HPDE6-E6E7 (cell line): ENCODE results near the gene TMED9.
A peak's percentile ranks its signal among the peaks of the same experiment; 100 is the strongest.

ENCODE experiments used
- DNase-seq: peaks from one replicate; pipeline ENCODE4 v3.0.0; 2011; ENCODE audit warnings: missing footprints; ENCODE audit errors: extremely low spot score

Gene TMED9

DNA sequence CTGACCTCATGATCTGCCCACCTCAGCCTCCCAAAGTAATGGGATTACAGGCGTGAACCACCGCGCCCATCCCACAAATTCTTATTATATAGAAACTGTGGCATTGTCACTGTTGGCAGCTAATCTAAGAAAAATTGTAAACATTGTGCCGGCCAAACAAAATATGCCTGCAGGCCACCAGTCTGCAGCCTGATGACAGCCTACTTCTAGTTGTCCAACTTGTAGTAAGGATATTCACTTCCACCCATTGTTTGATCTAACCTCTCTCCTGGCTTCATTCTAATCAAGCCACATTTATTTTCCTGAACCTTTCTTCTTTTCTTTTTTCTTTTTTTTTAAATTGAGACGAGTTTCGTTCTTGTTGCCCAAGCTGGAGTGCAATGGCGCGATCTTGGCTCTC lies 13.7 kb upstream of the TMED9 start:
- DNase-seq = no peak

DNA sequence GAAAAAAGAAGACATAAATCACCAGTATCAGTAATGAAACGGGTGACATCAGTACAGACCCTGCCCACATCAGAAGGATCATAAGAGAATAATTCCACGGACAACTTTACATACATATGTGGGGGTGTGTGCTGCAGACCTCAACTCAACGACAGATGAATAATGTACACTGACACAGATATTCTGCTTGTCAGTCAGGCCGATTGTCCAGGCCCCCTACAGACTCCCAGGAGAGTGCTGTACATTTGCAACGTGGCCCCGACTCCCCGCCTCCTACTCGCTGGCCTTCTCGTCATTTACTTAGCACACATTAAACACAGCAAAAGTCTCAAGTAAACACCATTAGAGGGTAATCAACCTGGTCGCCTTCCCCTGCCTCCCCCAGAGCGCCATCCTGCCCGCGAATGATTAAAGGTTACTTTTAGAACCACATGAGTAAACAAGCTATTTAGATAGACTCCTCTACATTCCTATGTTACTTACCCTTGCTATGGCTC lies 3.5 kb upstream of the TMED9 start:
- DNase-seq = no peak

DNA sequence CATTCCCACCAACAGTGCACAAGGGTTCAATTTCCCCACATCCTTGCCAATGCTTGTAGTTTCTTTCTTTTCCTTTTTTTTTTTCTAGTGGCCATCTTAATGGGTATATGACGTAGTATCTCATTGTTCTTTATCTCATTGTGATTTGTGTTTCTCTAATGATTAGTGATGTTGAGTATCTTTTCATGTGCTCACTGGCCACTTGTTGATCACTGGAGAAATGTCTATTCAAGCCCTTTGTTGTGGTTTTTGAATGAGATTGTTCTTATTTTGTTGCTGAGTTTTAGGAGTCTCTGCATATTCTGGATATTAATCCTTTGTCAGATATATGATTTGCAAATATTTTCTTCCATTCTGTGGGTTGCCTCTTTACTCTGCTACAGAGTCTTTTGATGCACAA lies 1.6 kb upstream of the TMED9 start:
- DNase-seq = no peak

DNA sequence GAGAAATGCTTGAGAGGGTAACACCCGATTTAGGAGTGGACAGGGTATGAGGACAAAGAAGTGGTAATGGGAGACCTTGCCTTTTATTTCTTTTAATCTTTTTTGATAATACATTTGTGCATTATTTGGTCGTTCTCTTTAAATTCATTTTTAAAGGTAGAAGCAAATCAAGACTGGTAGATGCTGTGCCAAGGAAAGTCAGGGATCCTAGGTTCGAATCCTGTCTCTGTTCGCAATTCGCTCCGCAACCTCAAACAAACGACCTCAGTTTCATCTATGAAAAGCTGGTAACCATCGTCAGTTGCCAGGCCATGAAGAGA lies 353 bp upstream of the TMED9 start:
- DNase-seq = no peak

DNA sequence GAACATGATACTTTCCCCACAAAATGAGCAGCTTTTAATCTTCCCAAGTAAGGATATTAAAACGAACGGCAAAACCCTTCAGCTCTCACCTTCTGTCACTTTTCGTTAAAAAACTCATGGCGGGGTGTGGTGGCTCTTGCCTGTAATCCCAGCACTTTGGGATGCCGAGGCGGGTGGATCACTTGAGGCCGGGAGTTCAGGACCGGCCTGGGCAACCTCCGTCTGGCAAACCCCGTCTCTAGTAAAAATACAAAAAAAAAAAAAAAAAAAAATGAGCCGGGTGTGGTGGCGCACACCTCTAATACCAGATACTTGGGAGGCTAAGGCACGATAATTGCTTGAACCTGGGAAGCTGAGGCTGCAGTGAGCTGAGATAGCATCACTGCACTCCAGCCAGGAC lies 902 bp downstream of the TMED9 start:
- DNase-seq = no peak

DNA sequence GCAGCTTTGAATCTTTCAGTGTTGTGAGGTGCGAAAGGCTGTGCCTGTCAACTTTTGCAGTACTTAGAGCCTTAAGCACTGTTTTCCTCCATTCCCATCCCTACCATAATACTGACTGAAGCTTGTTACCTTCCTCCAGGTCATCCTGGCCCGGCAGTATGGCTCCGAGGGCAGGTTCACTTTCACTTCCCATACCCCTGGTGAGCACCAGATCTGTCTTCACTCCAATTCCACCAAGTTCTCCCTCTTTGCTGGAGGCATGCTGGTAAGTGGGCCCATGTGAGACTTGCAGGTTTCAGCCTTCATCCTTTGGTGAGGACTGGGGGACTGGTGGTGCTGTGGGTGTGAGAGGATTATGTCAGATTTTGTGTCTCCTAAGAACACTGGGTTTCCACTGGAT lies 1.5 kb downstream of the TMED9 start:
- no peak for DNase-seq

DNA sequence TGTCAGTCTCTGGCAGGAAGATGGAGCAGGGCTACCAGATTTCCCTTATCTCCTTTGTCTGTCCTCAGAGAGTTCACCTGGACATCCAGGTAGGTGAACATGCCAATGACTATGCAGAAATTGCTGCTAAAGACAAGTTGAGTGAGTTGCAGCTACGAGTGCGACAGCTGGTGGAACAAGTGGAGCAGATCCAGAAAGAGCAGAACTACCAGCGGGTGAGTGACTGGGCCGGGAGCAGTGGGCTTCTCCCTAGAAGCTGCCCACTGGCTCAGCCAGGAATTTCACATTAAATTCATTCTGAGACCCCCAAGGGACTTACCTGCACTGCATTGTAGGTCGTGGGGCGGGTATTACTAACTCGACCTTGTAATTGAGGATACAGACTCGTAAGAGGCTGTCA lies 2.1 kb downstream of the TMED9 start:
- no peak for DNase-seq

DNA sequence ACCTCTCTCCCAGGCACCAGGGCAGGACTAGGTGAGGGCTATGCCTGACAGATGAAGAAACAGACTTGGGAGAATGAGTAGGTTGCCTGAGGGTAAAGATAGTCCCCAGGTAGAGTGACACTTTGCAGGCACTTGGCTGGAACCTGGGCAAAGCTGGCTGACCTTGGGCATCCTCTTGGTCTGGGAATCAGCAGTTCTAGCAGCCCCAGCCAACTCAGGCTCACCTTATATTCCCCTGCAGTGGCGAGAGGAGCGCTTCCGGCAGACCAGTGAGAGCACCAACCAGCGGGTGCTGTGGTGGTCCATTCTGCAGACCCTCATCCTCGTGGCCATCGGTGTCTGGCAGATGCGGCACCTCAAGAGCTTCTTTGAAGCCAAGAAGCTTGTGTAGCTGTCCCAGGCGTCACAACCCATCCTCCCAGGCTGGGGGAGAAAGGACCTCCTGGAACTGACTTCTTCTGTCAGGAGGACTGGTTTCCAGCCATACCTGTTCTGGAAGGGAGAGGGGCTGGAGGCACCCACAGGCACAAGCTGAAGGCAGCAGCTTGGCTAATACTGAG lies 3.1 kb downstream of the TMED9 start:
- DNase-seq = no peak

DNA sequence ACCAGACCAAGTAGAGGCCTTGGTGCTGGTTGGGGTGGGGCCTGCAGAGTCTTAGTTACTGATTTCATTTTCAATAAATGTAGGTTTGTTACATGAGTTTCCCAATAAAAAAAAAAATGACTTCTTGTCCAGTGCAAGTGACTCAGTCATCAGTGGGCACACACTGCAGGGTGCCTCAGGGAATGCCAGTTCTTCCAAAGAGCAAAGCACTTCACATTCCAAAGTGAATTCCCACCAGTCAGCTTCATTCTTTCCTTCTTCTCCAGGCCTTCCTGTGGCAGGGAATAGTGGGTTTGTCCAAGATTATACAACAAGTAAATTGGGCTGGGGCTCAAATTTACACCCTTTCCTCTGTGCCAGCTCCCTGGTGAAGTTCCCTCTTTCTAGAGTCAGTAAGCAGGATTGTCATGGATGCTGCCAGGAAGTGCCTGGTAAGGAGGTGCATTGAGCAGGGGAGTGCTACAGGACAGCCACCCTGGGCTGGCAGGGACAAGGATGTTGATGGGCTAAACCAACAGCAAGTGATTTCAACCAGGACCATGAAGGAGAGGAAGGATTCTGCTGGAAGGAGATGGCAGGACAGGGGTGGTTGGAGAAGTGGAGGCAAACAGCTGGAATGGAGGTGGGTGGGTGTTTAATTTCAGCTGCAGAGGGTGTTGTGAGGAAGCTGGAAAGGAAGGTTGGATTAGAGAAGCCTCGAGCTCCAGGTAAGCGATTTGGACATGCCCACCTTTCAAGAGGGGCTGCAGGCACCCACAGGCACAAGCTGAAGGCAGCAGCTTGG lies 4.2 kb downstream of the TMED9 start:
- no peak for DNase-seq

DNA sequence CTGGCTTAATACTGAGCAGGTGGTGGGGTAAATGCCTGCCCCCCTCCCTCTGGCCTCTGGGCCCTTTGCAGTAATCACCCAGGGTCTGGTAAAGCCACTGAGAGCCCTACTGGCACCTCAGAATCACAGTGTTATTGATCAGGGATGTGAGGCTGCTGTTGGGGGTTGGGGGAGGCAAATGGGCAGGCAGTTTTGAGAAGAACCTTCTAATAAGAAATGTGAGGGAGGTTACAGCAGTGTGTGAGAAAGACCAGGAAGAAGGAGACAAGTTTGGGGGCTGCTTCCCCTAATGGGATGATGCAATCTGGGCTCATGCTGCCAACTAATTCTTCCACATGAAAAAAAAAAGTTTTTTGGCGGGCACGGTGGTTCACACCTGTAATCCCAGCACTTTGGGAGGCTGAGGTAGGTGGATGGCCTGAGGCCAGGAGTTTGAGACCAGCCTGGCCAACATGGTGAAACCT lies 4.8 kb downstream of the TMED9 start:
- no peak for DNase-seq

DNA sequence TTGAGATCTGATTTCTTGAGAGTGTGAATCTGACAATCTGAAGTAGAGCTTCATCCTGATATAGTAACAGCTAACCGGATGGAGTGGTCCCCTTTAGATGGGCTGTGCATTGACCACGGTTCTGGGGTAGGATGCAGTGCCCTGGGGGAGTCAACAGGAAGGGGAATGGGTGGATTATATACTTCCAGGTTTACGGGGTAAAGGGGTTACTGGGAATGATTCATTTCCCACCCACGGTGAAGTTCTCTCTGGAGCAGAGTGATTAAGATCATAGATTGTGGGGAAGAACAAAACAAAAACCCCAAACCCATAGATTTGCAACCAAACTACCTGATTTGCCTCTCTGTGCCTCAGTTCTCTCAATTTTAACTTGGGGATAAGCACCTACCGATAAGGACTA lies 6.5 kb downstream of the TMED9 start:
- no peak for DNase-seq

DNA sequence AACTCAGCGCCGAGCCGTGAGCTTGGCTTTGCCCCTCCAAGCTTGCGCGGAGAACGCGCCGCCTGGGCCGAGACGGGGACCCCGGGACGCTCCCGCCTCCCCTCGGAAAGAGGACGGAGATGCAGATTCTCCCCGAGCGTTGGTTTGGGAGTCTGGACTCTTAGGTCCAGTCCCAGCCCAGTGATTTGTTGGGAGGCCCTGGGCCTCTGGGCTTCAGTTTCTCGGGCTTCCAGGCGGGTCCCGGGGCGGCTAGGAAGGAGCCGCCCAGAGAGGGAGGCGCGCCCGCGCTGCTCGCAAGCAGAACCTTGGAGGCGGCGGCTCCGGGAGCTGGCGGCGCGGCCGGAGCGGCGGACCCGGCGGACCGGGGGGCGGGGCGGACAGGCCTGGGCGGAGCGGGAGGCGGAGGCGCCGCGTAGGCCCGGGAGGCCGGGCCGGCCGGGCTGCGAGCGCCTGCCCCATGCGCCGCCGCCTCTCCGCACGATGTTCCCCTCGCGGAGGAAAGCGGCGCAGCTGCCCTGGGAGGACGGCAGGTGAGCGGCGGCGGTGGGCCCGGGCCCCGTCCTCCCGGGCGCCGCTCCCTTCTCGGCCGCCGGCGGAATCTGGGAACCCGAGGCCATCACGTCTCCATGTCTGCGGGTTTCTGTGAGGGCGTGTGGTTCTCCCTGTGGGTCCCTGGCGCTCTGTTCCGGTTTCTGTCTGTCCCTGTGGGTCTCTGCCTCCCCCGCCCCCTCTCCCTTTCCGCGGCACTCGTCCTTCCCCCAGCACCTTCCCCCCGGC lies 7.9 kb downstream of the TMED9 start, which contains the start of gene B4GALT7:
B4GALT7 (plus strand) TSS at position 402 of the 777 bp plus-strand sequence; CDS start at position 481, 79 bp downstream.
- DNase-seq = peak; percentile 72

DNA sequence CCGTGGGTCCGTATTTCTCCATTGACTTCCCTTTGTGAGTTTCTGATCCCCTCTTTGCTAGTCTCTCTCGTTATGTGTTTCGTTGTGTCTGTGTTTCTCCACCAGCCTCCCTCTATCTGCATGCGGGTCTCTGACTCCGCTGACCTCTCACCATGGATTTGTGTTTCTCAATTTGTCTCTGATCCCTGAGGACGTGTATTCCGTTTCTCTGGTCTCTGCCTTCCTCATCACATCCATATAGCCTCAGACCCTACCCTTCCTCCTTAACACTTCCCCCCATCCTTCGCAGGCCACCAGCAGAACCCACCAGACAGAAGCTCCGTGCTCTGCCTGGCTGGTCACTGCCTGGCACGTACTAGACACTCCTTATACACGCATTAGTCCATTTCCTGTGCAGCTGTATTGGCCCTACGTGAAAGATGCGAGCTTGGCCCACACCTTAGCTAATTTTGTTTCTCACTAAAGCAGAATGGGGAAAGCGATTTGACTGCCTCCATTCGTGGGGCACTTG lies 8.6 kb downstream of the TMED9 start:
- DNase-seq = no peak

DNA sequence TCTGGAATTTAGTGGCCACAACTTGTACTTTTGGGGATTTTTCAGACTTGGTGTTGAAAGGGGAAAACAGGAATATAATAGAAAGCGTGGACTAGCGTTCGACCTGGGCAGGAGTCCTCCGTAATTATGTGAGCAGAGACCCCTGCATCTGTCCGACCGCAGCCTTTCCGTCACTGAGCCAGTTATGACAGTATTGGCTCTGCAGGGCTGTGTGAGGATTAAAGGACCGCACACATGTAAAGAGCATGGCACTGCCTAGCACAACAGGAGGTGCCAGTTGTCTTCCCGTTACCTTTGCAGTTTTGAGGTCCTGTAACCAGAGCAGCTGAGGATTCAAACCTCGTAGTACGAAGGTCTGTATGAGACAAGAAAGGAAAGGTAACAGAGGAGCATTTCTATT lies 9.1 kb downstream of the TMED9 start:
- DNase-seq = no peak

DNA sequence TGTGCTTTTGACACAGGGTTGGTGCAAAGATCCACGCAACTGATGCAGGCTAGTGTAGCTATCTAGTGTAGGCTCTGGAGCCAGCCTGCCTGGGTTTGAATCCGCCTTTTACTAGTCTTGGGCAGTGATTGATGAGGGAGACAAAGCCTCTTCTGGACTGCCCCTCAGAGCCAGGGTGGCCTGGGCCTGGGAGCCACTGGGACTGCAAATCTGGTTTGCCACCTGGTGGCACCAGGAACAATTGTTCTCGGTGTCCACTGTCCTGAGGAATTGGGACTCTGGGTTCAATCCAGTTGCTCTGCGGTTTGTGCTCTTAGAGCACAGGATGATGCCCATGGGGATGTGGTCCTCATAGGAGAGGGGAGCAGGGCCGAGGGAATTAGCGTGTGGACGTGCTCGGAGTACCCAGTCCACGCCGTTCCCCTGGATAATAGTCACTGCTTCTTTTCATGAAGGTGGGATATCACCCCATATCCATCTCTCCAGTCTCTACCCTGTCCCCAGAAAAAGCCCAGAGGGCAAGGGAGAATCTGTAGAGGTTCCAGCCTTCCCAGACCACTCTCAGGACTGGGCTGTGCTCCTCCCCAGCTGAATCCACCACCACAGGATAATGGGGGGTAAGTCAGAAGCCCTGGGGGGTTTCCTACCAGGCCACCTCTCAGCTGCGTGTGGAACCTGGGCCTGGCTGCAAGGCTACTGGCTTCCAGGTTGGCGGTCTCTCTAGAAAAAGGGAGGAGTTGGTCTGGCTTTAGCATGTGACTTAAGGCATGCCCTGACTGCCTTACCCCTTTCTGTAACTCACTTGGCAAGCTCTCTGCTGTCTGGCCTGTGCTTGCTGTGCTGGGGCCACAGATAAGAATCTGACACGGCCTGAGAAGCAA lies 9.8 kb downstream of the TMED9 start:
- DNase-seq = no peak

DNA sequence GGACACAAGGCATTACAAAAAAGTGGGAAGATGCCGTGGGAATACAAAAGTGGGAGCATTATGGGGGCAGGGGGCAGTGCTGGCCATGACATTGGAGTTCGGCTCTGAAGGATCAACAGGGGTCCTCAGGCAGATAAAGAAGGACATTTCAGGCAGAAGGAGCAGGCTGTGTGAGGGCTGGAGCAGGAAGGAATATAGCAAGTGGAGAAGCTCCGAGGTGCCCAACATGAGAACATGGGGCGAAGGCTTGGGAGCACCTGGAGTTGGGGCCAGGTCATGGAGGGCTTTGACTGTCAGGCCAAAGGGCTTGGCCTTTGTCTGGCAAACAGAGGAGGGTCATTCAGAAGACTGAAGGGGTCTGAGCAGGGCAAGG lies 10.4 kb downstream of the TMED9 start:
- no peak for DNase-seq

DNA sequence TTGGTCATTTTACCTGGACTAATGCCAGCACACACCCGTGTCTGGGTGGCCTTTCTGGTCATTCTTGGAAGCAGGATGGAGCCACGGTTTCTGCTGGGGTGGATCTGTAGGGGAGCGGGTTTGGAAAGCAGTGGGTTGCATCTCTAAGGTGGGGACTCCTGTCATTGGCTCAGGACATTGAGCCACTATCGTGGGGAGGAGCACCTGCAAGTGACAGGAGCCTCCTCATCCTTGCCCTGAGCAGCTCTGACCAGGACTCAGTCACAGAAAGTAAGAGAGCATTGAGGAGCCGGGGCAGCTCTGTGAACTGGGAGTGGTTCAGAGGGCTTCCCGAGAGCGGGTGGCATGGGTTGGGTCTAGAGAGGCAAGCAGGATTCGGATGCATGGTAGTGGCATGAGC lies 11.6 kb downstream of the TMED9 start:
- no peak for DNase-seq

DNA sequence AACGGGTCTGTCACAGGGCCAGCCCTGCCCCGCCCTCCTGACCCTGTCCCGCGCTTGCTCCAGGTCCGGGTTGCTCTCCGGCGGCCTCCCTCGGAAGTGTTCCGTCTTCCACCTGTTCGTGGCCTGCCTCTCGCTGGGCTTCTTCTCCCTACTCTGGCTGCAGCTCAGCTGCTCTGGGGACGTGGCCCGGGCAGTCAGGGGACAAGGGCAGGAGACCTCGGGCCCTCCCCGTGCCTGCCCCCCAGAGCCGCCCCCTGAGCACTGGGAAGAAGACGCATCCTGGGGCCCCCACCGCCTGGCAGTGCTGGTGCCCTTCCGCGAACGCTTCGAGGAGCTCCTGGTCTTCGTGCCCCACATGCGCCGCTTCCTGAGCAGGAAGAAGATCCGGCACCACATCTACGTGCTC lies 12.1 kb downstream of the TMED9 start:
- DNase-seq = no peak

DNA sequence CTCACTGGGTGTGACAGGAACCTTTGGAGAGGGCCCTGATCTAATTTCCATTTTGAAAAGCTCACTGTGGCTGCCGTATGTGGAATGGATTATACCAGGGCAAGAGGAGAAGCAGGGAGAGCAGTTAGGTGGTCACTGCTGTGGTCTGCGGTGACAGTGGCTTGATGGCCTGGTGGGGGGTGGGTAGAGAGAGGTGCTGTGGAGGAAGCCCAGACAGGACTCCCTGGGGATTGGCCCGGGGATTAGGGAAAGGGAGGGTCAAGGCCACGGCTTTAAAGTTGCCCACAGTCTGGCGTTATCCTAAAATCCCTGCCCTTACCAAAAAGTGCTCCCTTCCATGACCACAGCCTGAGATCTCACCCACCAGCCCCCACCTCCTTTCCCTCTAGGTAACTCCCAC lies 12.7 kb downstream of the TMED9 start:
- DNase-seq = no peak

DNA sequence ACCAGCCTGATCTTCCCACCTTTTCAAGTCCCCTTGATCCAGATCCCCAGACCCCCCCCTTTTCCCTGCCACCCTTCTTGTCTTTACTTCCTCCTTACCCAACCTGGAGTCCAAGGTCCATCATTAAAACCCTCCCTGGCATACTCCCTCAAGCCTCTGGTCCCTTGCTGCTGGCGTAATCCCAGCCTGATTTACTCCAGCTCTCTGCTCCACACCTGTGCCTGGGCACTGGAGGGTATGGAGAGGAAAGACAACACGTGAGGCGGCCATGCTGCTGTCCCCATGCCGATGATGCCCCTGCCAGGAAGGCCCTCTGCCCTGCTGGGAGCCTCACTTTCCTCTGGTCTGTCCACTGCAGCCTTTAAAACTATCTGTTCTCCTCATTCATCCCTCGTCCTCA lies 13.1 kb downstream of the TMED9 start:
- DNase-seq = no peak

DNA sequence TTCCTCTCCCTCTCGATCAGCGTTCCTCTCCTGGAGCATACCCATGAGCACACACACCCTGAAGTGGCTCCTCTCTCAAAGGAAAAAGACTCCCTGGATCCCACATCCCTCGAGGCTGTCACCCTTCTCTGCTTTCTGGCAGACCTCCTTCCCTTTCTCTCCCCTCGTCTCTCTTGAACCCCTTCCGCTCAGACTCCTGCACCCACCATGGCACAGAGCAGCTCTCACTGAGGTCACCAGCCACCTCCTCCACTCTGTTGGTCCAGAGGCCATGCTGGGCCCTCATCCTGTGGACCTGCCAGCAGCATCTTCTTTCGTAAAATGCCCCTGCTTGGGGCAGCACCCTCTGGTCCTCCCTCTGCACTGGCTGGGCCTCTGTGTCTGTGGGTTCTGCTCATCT lies 13.7 kb downstream of the TMED9 start:
- DNase-seq = no peak
